Liver (tissue), 3 donors: ENCODE data around the gene PLCB4.

Experiments
- CTCF ChIP-seq: fragments of 150-350 bp; IDR thresholded peaks from 2 replicates; pipeline ENCODE4 v1.5.1; 2017; ENCODE audit warnings: improper control_type of control experiment, low read depth, low read length; ENCODE audit not compliant: missing input control
- EGR1 ChIP-seq, 2 donors: IDR thresholded peaks; 2 replicates each; pipeline ENCODE4 v1.6.1; 2016 to 2018; ENCODE audit warnings: antibody characterized with exemption in 2 of 2, low read depth in 2 of 2
- FOXA1 ChIP-seq: IDR thresholded peaks from 2 replicates; pipeline ENCODE4 v1.6.1; 2016; ENCODE audit warnings: antibody characterized with exemption
- HNF4A ChIP-seq, 2 donors: conservative IDR thresholded peaks; 2 replicates each; pipeline ENCODE4 v1.6.1; 2016; ENCODE audit warnings: antibody characterized with exemption in 2 of 2, mild to moderate bottlenecking in 2 of 2
- JUND ChIP-seq, 2 donors: IDR thresholded peaks; 2 replicates each; pipeline ENCODE4 v1.6.1; 2016; ENCODE audit warnings: antibody characterized with exemption in 2 of 2
- MAX ChIP-seq: IDR thresholded peaks from 2 replicates; pipeline ENCODE4 v1.6.1; 2016; ENCODE audit warnings: antibody characterized with exemption
- RAD21 ChIP-seq, 2 donors: IDR thresholded peaks; 2 replicates each; pipeline ENCODE4 v1.6.1; 2016; ENCODE audit warnings: antibody characterized with exemption in 2 of 2, mild to moderate bottlenecking in 2 of 2
- REST ChIP-seq: IDR thresholded peaks from 2 replicates; pipeline ENCODE4 v1.6.1; 2016; ENCODE audit warnings: antibody characterized with exemption, mild to moderate bottlenecking
- SP1 ChIP-seq: IDR thresholded peaks from 2 replicates; pipeline ENCODE4 v1.6.1; 2018; ENCODE audit warnings: antibody characterized with exemption, mild to moderate bottlenecking
- TAF1 ChIP-seq: conservative IDR thresholded peaks from 2 replicates; pipeline ENCODE4 v1.6.1; 2016; ENCODE audit warnings: antibody characterized with exemption, mild to moderate bottlenecking
- YY1 ChIP-seq: IDR thresholded peaks from 2 replicates; pipeline ENCODE4 v1.6.1; 2016; ENCODE audit warnings: antibody characterized with exemption, mild to moderate bottlenecking
- ZBTB33 ChIP-seq: IDR thresholded peaks from 2 replicates; pipeline ENCODE4 v1.6.1; 2016; ENCODE audit warnings: antibody characterized with exemption
- donor health status: healthy.
- donor health status: healthy.

GRCh38 chr20:9243986-9244385, 175.1 kb downstream of the PLCB4 start:
- TF ChIP-seq CTCF (no peak), FOXA1 (no peak), YY1 (no peak), JUND (IDR thresholded peaks at IDR 0.05) (no peak), HNF4A (conservative IDR thresholded peaks at IDR 0.05) (no peak), RAD21 (IDR thresholded peaks at IDR 0.05) (no peak), TAF1 (no peak), REST (no peak), SP1 (no peak), EGR1 (IDR thresholded peaks at IDR 0.05; ENCODE audit: low read depth in 2 of 2) (no peak), MAX (no peak), ZBTB33 (no peak)
